K562 (cell line): ENCODE results near the gene EFS. TPM values are rescaled to one million over a fixed set of nuclear protein-coding genes. Genes with fewer than 3 reads are reported as not detected.

Source experiments
- ATAC-seq: fragments of 200-7000 bp; cut with Tn5 transposase; 3 replicates; pipeline ENCODE4 v1.9.1; 2020; ENCODE audit warnings: moderate library complexity
- BruUV-seq: library from RNA; stranded (reverse); fragments of 400-500 nt; replicated peaks from 2 replicates; lab custom pipeline; 2021; lab: Mats Ljungman, UMichigan
- CTCF ChIA-PET: fragments of 300-600 bp; formaldehyde crosslinking; extraction: SDS; loops from one replicate; lab custom pipeline; 2021; ENCODE audit warnings: low intra/inter-chr PET ratio; lab: Yijun Ruan, JAX
- POLR2A ChIA-PET: fragments of 300-600, 350-650 bp; sonication (Branson Sonifier 250); formaldehyde crosslinking; extraction: SDS; loops from one replicate; lab custom pipeline; 2021; ENCODE audit warnings: antibody characterized with exemption, inconsistent platforms; lab: Yijun Ruan, JAX
- DNase-seq, 4 experiments: peaks; one replicate each; pipeline versions ENCODE4 v3.0.0 to v3.0.0-alpha.2; 2011 to 2018; ENCODE audit warnings: low spot score in 3 of 4, mixed read lengths in 3 of 4; ENCODE audit errors: extremely low read depth in 1 of 4
- FAIRE-seq: peaks from 2 replicates; lab custom pipeline; 2011; peaks lifted over from hg19 to GRCh38; lab: Jason Lieb, UNC
- H2AFZ ChIP-seq: 2 replicates; pipeline ENCODE4 v1.6.0; 2011; ENCODE audit warnings: low read depth, low read length, control low read depth, inconsistent platforms
- H3K27ac ChIP-seq: fragments of 200-600 bp; 3 replicates; pipeline ENCODE4 v1.8.0; 2011; ENCODE audit warnings: low read depth, mild to moderate bottlenecking, control low read depth, inconsistent platforms, low read length, moderate library complexity, mixed read lengths; ENCODE audit errors: extremely low read depth
- H3K27me3 ChIP-seq, 2 experiments: fragments of 300-600 bp in 1 of 2; 2 replicates in 1 of 2; 3 replicates in 1 of 2; pipeline versions ENCODE4 v1.6.0 to v1.8.0; 2011; ENCODE audit warnings: inconsistent platforms in 2 of 2, low read length in 2 of 2, mild to moderate bottlenecking in 1 of 2, mixed read lengths in 1 of 2, moderate library complexity in 1 of 2; ENCODE audit not compliant: control insufficient read depth in 2 of 2, insufficient read depth in 2 of 2
- H3K36me3 ChIP-seq: fragments of 300-600 bp; 3 replicates; pipeline ENCODE4 v1.8.0; 2011; ENCODE audit warnings: mild to moderate bottlenecking, low read length, inconsistent platforms; ENCODE audit not compliant: control insufficient read depth, insufficient read depth
- H3K4me1 ChIP-seq, 2 experiments: fragments of 200-600 bp in 1 of 2; replicated peaks in 1 of 2; 2 replicates in 1 of 2; 3 replicates in 1 of 2; pipeline versions ENCODE4 v1.5.1 to v1.8.0; 2011; ENCODE audit warnings: inconsistent platforms in 2 of 2, low read length in 2 of 2, mild to moderate bottlenecking in 1 of 2, mixed read lengths in 1 of 2, moderate library complexity in 1 of 2; ENCODE audit not compliant: control insufficient read depth in 2 of 2, insufficient read depth in 2 of 2
- H3K4me2 ChIP-seq: 2 replicates; pipeline ENCODE4 v1.6.1; 2011; ENCODE audit warnings: low read length, control low read depth, inconsistent platforms, mixed read lengths; ENCODE audit not compliant: insufficient read depth
- H3K4me3 ChIP-seq: fragments of 200-600 bp; sonication (generic), shearing (Covaris generic); 2 replicates; pipeline ENCODE4 v1.5.1; 2016; ENCODE audit warnings: control low read depth, inconsistent platforms
- H3K79me2 ChIP-seq: fragments of 200-600 bp; 3 replicates; pipeline ENCODE4 v1.8.0; 2011; ENCODE audit warnings: low read length, inconsistent platforms; ENCODE audit not compliant: control insufficient read depth, insufficient read depth
- H3K9ac ChIP-seq, 2 experiments: 2 replicates each; pipeline versions ENCODE4 v1.6.0 to v1.6.1; 2011; ENCODE audit warnings: low read depth in 2 of 2, low read length in 2 of 2, control low read depth in 1 of 2, inconsistent platforms in 1 of 2, mild to moderate bottlenecking in 1 of 2, mixed read lengths in 1 of 2; ENCODE audit not compliant: insufficient read depth in 1 of 2
- H3K9me1 ChIP-seq: one replicate; pipeline ENCODE4 v1.6.0; 2011; ENCODE audit warnings: inconsistent platforms, mild to moderate bottlenecking, low read length, moderate library complexity; ENCODE audit not compliant: control insufficient read depth, insufficient read depth
- H3K9me3 ChIP-seq: replicated peaks from 2 replicates; pipeline ENCODE4 v1.5.1; 2011; ENCODE audit warnings: low read depth, low read length, inconsistent platforms; ENCODE audit not compliant: control insufficient read depth, insufficient read depth
- H4K20me1 ChIP-seq: replicated peaks from 2 replicates; pipeline ENCODE4 v1.6.1; 2011; ENCODE audit warnings: low read length, inconsistent platforms, mixed read lengths; ENCODE audit not compliant: control insufficient read depth, insufficient read depth
- COPS2 ChIP-seq: fragments of 450-650 bp; conservative IDR thresholded peaks from 2 replicates; pipeline ENCODE4 v1.6.1; 2016; ENCODE audit warnings: mild to moderate bottlenecking, moderate library complexity
- ZBTB1 ChIP-seq: sonication (generic); formaldehyde crosslinking; IDR thresholded peaks from 2 replicates; pipeline ENCODE4 v1.8.1; 2023; ENCODE audit warnings: missing genetic modification reagents, low read depth, mild to moderate bottlenecking, borderline replicate concordance
- WGBS: fragments of 100-300 bp; shearing (Covaris generic); methylation state at CpG from one replicate; pipeline ENCODE4 v1.1.6; 2016; ENCODE audit warnings: low coverage, mixed read lengths; ENCODE audit not compliant: insufficient coverage; ENCODE audit errors: missing lambda C conversion rate; 5-methylcytosine and 5-hydroxymethylcytosine counted together
- in situ Hi-C: fragments of 300-500 bp; cut with MboI; formaldehyde crosslinking; loops from 4 replicates; pipeline ENCODE4 v1.15.0; 2018; ENCODE audit warnings: inconsistent platforms, mixed read lengths
- intact Hi-C: fragments of 100-400 bp; cut with micrococcal nuclease; formaldehyde crosslinking; loops from 2 replicates; pipeline ENCODE4 v1.14.2; 2022
- polyA plus RNA-seq, 8 experiments: library from polyadenylated mRNA; depleted of rRNA in 4 of 8; stranded (reverse) in 5 of 8; unstranded in 3 of 8; fragments of >200 nt; fragmentation: Nextera tagmentation in 2 of 8; fragmentation: Illumina TruSeq in 1 of 8; extraction: Ambion mirVana in 2 of 8; extraction: Trizol in 1 of 8; gene quantifications; 2 replicates each; pipeline versions ENCODE4 v1.2.1 to v1.2.3, GENCODE V29; 2011 to 2014; ENCODE audit warnings: inconsistent platforms in 1 of 8, missing spikeins in 1 of 8
- total RNA-seq, 7 experiments: library from RNA; depleted of rRNA in 6 of 7; stranded (reverse); fragments of >200 nt in 6 of 7; fragmentation: Illumina TruSeq in 2 of 7; extraction: Trizol in 2 of 7; gene quantifications; 2 replicates each; pipeline versions ENCODE4 v1.2.1 to v1.2.3, GENCODE V29; 2011 to 2021; ENCODE audit warnings: low replicate concordance in 1 of 7
- TF ChIP-seq, protein P1 (sequence below), 2 experiments: fragments of 250-450 bp in 1 of 2; fragments of 450-650 bp in 1 of 2; sonication (Bioruptor Pico) in 1 of 2; IDR thresholded peaks; 2 replicates each; pipeline versions ENCODE4 v1.6.1 to v1.8.0; 2016 to 2021; ENCODE audit warnings: mild to moderate bottlenecking in 2 of 2, moderate library complexity in 2 of 2, missing compliant biosample characterization in 1 of 2, missing genetic modification characterization in 1 of 2

Gene EFS
- total and polyA plus RNA-seq, 9 of the 15 experiments (the other 6 are each of a cell fraction or from before 2014, with no cell fraction given) = 0.01 to 0.03 TPM; not detected in 7

DNA sequence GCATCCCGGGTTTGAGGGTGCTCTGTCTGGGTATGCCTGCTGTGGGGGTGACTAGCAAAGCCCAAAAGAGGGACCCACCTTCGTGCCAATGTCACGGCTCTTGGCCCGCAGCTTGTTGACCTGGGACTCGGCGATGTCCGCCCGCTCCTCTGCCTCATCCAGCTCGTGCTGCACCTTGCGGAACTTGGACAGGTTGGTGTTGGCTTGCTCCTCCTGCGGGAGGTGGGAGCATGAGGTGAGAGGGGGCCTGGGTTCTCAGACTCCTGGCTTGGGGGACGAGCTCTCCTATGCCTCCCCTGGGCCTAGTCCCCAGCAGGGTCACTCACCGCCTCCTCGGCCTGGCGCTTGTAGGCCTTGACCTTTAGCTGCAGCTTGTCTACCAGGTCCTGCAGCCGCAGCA, 48.7 kb upstream of the EFS start:
- WGBS = 10% methylated on average over 12 of the region's 16 CpGs
- BruUV-seq = no TSS peak
- TF ChIP-seq, protein P1, sequence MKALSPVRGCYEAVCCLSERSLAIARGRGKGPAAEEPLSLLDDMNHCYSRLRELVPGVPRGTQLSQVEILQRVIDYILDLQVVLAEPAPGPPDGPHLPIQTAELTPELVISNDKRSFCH (CRISPR knock-in tag; IDR thresholded peaks at IDR 0.05) = no peak
- TF ChIP-seq, protein P1 (tag; IDR thresholded peaks at IDR 0.05) = no peak
- no peak for TF ChIP-seq ZBTB1 (CRISPR knock-in tag)
- no peak for TF ChIP-seq COPS2

More for the DNA sequence above, 48.7 kb upstream of the EFS start:
- Histone ChIP-seq H3K9me1 (no peaks in the 10 kb centered on the region), H3K27me3 (peaks cover 23 to 83% of the 10 kb centered on the region in 2 experiments; a peak in 4 of 5 replicates), H2AFZ (no peak overlapping the region), H3K36me3 (no peaks in the 10 kb centered on the region), H3K4me1 (no peaks in the 10 kb centered on the region), H3K9ac (no peak overlapping the region), H3K9me3 (no peaks in the 10 kb centered on the region), H3K27ac (no peak overlapping the region), H3K4me2 (no peak overlapping the region), H3K79me2 (no peaks in the 10 kb centered on the region), H4K20me1 (no peaks in the 10 kb centered on the region), H3K4me3 (no peak overlapping the region)
- POLR2A ChIA-PET = interaction anchor here (0.9 kb wide), 1 partner anchor 26 kb away, joined by 3 read pairs; no protein-coding TSS in a partner anchor
- intact Hi-C loops (no loop called here), in situ Hi-C loops (no loop called here)
- FAIRE-seq (no peak), ATAC-seq (no peak), DNase-seq (no peak)
- CTCF ChIA-PET = no interaction called here
